ENCODE measurements around the gene BABAM1.

The BABAM1 gene

GRCh38 chr19:17235971-17236777 is 31.1 kb upstream of the BABAM1 start:
- peak overlapping the region; percentile 98 for H3K23ac ChIP-seq (ENCODE audit: low read length)
- H3K4me1 ChIP-seq (ENCODE audit: control insufficient read depth, low read depth, low read length) = peaks cover 6% of the 10 kb centered on the region
- H3K79me1 ChIP-seq (ENCODE audit: low read length) = peaks cover 22% of the 10 kb centered on the region
- H2BK5ac ChIP-seq (ENCODE audit: low read length) = peak overlapping the region; percentile 85
- H4K5ac ChIP-seq (ENCODE audit: low read length) = no peak overlapping the region
- H3K36me3 ChIP-seq (ENCODE audit: control insufficient read depth, insufficient read depth, low read length) = peaks cover 10% of the 10 kb centered on the region
- H2AK5ac ChIP-seq (ENCODE audit: low read length) = peak overlapping the region; percentile 90
- H2BK15ac ChIP-seq (replicated peaks; ENCODE audit: low read depth) = no peak overlapping the region
- peak overlapping the region; percentile 37 for H2BK120ac ChIP-seq (ENCODE audit: low read depth, low read length)
- peak overlapping the region; percentile 99 for H3K4me2 ChIP-seq (ENCODE audit: low read length)
- peak overlapping the region; percentile 94 for H3K18ac ChIP-seq (ENCODE audit: low read length)
- peaks cover 28% of the 10 kb centered on the region for H3K79me2 ChIP-seq (ENCODE audit: control insufficient read depth, insufficient read depth, low read length)
- H3K27ac ChIP-seq (ENCODE audit: low read depth, low read length) = peak overlapping the region; percentile 97
- peak overlapping the region; percentile 97 for H3K56ac ChIP-seq (ENCODE audit: low read length)
- WGBS (ENCODE audit: extremely low coverage, insufficient coverage, low lambda C conversion rate) = no CpG with 5 or more reads among the region's 27 CpGs
- no peak overlapping the region for H4K8ac ChIP-seq (ENCODE audit: low read depth, low read length)
- H3K4me3 ChIP-seq (ENCODE audit: low read length) = peak overlapping the region; percentile 80
- peak; percentile 83 for DNase-seq
- H3K9ac ChIP-seq (ENCODE audit: low read length) = peak overlapping the region; percentile 95
- no peaks in the 10 kb centered on the region for H3K27me3 ChIP-seq (ENCODE audit: insufficient read depth, low read length, poor library complexity)
- H3K4ac ChIP-seq (ENCODE audit: low read depth, low read length) = peak overlapping the region; percentile 88

GRCh38 chr19:17236811-17237543 is 30.3 kb upstream of the BABAM1 start:
- H2AK5ac ChIP-seq (ENCODE audit: low read length) = peak overlapping the region; percentile 90
- peaks cover 23% of the 10 kb centered on the region for H3K79me1 ChIP-seq (ENCODE audit: low read length)
- peaks cover 7% of the 10 kb centered on the region for H3K36me3 ChIP-seq (ENCODE audit: control insufficient read depth, insufficient read depth, low read length)
- H4K5ac ChIP-seq (ENCODE audit: low read length) = no peak overlapping the region
- peaks cover 6% of the 10 kb centered on the region for H3K4me1 ChIP-seq (ENCODE audit: control insufficient read depth, low read depth, low read length)
- no peak overlapping the region for H2BK5ac ChIP-seq (ENCODE audit: low read length)
- no peak overlapping the region for H4K8ac ChIP-seq (ENCODE audit: low read depth, low read length)
- peak overlapping the region; percentile 77 for H3K18ac ChIP-seq (ENCODE audit: low read length)
- DNase-seq = no peak
- H3K27ac ChIP-seq (ENCODE audit: low read depth, low read length) = peak overlapping the region; percentile 74
- no peak overlapping the region for H2BK15ac ChIP-seq (replicated peaks; ENCODE audit: low read depth)
- peak overlapping the region; percentile 63 for H3K4ac ChIP-seq (ENCODE audit: low read depth, low read length)
- no peaks in the 10 kb centered on the region for H3K27me3 ChIP-seq (ENCODE audit: insufficient read depth, low read length, poor library complexity)
- no peak overlapping the region for H3K4me3 ChIP-seq (ENCODE audit: low read length)
- H3K4me2 ChIP-seq (ENCODE audit: low read length) = no peak overlapping the region
- no peak overlapping the region for H3K9ac ChIP-seq (ENCODE audit: low read length)
- H3K79me2 ChIP-seq (ENCODE audit: control insufficient read depth, insufficient read depth, low read length) = peaks cover 31% of the 10 kb centered on the region
- H3K56ac ChIP-seq (ENCODE audit: low read length) = peak overlapping the region; percentile 76
- H3K23ac ChIP-seq (ENCODE audit: low read length) = no peak overlapping the region
- WGBS (ENCODE audit: extremely low coverage, insufficient coverage, low lambda C conversion rate) = no CpG with 5 or more reads among the region's 18 CpGs
- peak overlapping the region; percentile 37 for H2BK120ac ChIP-seq (ENCODE audit: low read depth, low read length)

GRCh38 chr19:17237747-17238706 is 29.2 kb upstream of the BABAM1 start:
- no peak overlapping the region for H2AK5ac ChIP-seq (ENCODE audit: low read length)
- peaks cover 20% of the 10 kb centered on the region for H3K79me1 ChIP-seq (ENCODE audit: low read length)
- peaks cover 6% of the 10 kb centered on the region for H3K4me1 ChIP-seq (ENCODE audit: control insufficient read depth, low read depth, low read length)
- no peak overlapping the region for H3K23ac ChIP-seq (ENCODE audit: low read length)
- peaks cover 2% of the 10 kb centered on the region for H3K36me3 ChIP-seq (ENCODE audit: control insufficient read depth, insufficient read depth, low read length)
- no peak overlapping the region for H3K4ac ChIP-seq (ENCODE audit: low read depth, low read length)
- no peak overlapping the region for H3K4me3 ChIP-seq (ENCODE audit: low read length)
- no peak for DNase-seq
- H3K9ac ChIP-seq (ENCODE audit: low read length) = no peak overlapping the region
- H3K27ac ChIP-seq (ENCODE audit: low read depth, low read length) = no peak overlapping the region
- no peak overlapping the region for H4K8ac ChIP-seq (ENCODE audit: low read depth, low read length)
- peaks cover 38% of the 10 kb centered on the region for H3K79me2 ChIP-seq (ENCODE audit: control insufficient read depth, insufficient read depth, low read length)
- H2BK15ac ChIP-seq (replicated peaks; ENCODE audit: low read depth) = no peak overlapping the region
- no peak overlapping the region for H2BK5ac ChIP-seq (ENCODE audit: low read length)
- no peak overlapping the region for H2BK120ac ChIP-seq (ENCODE audit: low read depth, low read length)
- no peaks in the 10 kb centered on the region for H3K27me3 ChIP-seq (ENCODE audit: insufficient read depth, low read length, poor library complexity)
- H3K18ac ChIP-seq (ENCODE audit: low read length) = no peak overlapping the region
- no peak overlapping the region for H4K5ac ChIP-seq (ENCODE audit: low read length)
- H3K4me2 ChIP-seq (ENCODE audit: low read length) = no peak overlapping the region
- no CpG with 5 or more reads among the region's 13 CpGs for WGBS (ENCODE audit: extremely low coverage, insufficient coverage, low lambda C conversion rate)
- H3K56ac ChIP-seq (ENCODE audit: low read length) = no peak overlapping the region

GRCh38 chr19:17240062-17240752 is 27.0 kb upstream of the BABAM1 start:
- H3K4me2 ChIP-seq (ENCODE audit: low read length) = no peak overlapping the region
- H3K4me1 ChIP-seq (ENCODE audit: control insufficient read depth, low read depth, low read length) = peaks cover 3% of the 10 kb centered on the region
- no CpG with 5 or more reads among the region's 24 CpGs for WGBS (ENCODE audit: extremely low coverage, insufficient coverage, low lambda C conversion rate)
- no peak overlapping the region for H3K56ac ChIP-seq (ENCODE audit: low read length)
- no peak overlapping the region for H3K4ac ChIP-seq (ENCODE audit: low read depth, low read length)
- H3K23ac ChIP-seq (ENCODE audit: low read length) = no peak overlapping the region
- no peak overlapping the region for H3K9ac ChIP-seq (ENCODE audit: low read length)
- H3K4me3 ChIP-seq (ENCODE audit: low read length) = no peak overlapping the region
- H3K79me2 ChIP-seq (ENCODE audit: control insufficient read depth, insufficient read depth, low read length) = peaks cover 44% of the 10 kb centered on the region
- no peaks in the 10 kb centered on the region for H3K27me3 ChIP-seq (ENCODE audit: insufficient read depth, low read length, poor library complexity)
- no peak for DNase-seq
- H2BK5ac ChIP-seq (ENCODE audit: low read length) = no peak overlapping the region
- no peak overlapping the region for H2BK15ac ChIP-seq (replicated peaks; ENCODE audit: low read depth)
- peaks cover 2% of the 10 kb centered on the region for H3K36me3 ChIP-seq (ENCODE audit: control insufficient read depth, insufficient read depth, low read length)
- no peak overlapping the region for H3K18ac ChIP-seq (ENCODE audit: low read length)
- no peak overlapping the region for H2AK5ac ChIP-seq (ENCODE audit: low read length)
- H3K27ac ChIP-seq (ENCODE audit: low read depth, low read length) = no peak overlapping the region
- H2BK120ac ChIP-seq (ENCODE audit: low read depth, low read length) = no peak overlapping the region
- H3K79me1 ChIP-seq (ENCODE audit: low read length) = peaks cover 12% of the 10 kb centered on the region
- H4K8ac ChIP-seq (ENCODE audit: low read depth, low read length) = no peak overlapping the region
- H4K5ac ChIP-seq (ENCODE audit: low read length) = no peak overlapping the region

DNA sequence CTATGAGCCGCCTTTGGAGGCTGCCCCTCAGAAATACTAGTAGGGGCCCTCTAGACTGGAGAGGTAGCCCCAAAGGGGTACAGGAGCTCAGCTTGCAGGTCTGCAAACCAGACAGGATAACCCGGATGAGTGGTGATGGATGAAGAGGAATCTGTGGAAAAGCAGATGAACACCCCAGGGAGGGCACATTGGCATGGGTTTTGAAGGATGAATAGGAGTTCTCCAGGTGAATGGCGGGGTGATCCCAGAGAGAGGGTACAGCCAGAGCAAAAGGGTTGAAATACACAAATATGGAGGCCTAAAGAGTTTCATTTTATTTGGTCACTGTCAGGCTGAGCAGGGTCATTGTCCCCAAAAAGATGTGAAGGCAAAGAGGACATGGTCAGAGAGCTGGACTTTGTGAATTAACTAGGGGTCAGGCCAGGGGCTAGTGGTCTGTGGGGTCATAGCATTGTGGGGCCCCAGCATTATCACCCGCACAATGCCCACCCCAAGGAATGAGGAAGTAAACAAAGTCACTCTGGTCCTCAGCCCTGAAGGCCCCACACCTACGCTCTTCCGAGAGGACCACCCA is 26.3 kb upstream of the BABAM1 start:
- Histone ChIP-seq H3K27ac (ENCODE audit: low read depth, low read length) (no peak overlapping the region), H4K8ac (ENCODE audit: low read depth, low read length) (no peak overlapping the region), H3K79me1 (ENCODE audit: low read length) (peaks cover 12% of the 10 kb centered on the region), H3K4me3 (ENCODE audit: low read length) (no peak overlapping the region), H3K18ac (ENCODE audit: low read length) (no peak overlapping the region), H2BK15ac (replicated peaks; ENCODE audit: low read depth) (no peak overlapping the region), H3K56ac (ENCODE audit: low read length) (no peak overlapping the region), H3K9ac (ENCODE audit: low read length) (no peak overlapping the region), H3K79me2 (ENCODE audit: control insufficient read depth, insufficient read depth, low read length) (peaks cover 42% of the 10 kb centered on the region), H3K4me1 (ENCODE audit: control insufficient read depth, low read depth, low read length) (peaks cover 3% of the 10 kb centered on the region), H4K5ac (ENCODE audit: low read length) (no peak overlapping the region), H3K4me2 (ENCODE audit: low read length) (no peak overlapping the region), H2AK5ac (ENCODE audit: low read length) (no peak overlapping the region), H3K36me3 (ENCODE audit: control insufficient read depth, insufficient read depth, low read length) (peaks cover 2% of the 10 kb centered on the region), H3K23ac (ENCODE audit: low read length) (peak overlapping the region; percentile 24), H2BK120ac (ENCODE audit: low read depth, low read length) (no peak overlapping the region), H3K27me3 (ENCODE audit: insufficient read depth, low read length, poor library complexity) (no peaks in the 10 kb centered on the region), H3K4ac (ENCODE audit: low read depth, low read length) (no peak overlapping the region), H2BK5ac (ENCODE audit: low read length) (no peak overlapping the region)
- no CpG with 5 or more reads among the region's 6 CpGs for WGBS (ENCODE audit: extremely low coverage, insufficient coverage, low lambda C conversion rate)
- no peak for DNase-seq
